ENCODE measurements around the gene STRA8. TPM values are rescaled to one million over a fixed set of nuclear protein-coding genes. Genes with fewer than 3 reads are reported as not detected.
A peak's percentile ranks its signal among the peaks of the same experiment; 100 is the strongest.
"Not testable (repeated sequence)": the region's sequence is repeated elsewhere in the genome, so short reads cannot be mapped to it uniquely, and the experiment has no call there.

Gene STRA8
- total RNA-seq, 1 experiment from 2014 or later, result not detected

- no TSS peak for BruUV-seq (replicated peaks)
- Histone ChIP-seq H3K27me3 (ENCODE audit: low read length) (no peaks in the 10 kb centered on the region), H3K4me3 (ENCODE audit: low read length) (no peak overlapping the region), H3K4me1 (ENCODE audit: insufficient read depth, low read length) (no peaks in the 10 kb centered on the region), H4K20me1 (ENCODE audit: low read length) (no peaks in the 10 kb centered on the region), H3K9me3 (ENCODE audit: low read length) (no peaks in the 10 kb centered on the region), H3F3A (ENCODE audit: low read length, unreplicated experiment) (no peaks in the 10 kb centered on the region), H3K4me2 (ENCODE audit: low read length) (no peak overlapping the region), H3K27ac (ENCODE audit: low read length) (no peak overlapping the region), H3K9ac (ENCODE audit: low read length) (no peak overlapping the region), H3K36me3 (ENCODE audit: low read depth, low read length) (no peaks in the 10 kb centered on the region), H3K9me2 (replicated peaks; ENCODE audit: low read length) (no peaks in the 10 kb centered on the region), H3K79me2 (ENCODE audit: low read length) (no peaks in the 10 kb centered on the region), H2AFZ (ENCODE audit: low read length) (no peak overlapping the region)
- TF ChIP-seq CTCF (conservative IDR thresholded peaks at IDR 0.05; ENCODE audit: low read depth, low read length) (peak; percentile 53), EZH2 (IDR thresholded peaks at IDR 0.05; ENCODE audit: low read length, unreplicated experiment) (no peak), EZH2phosphoT487 (IDR thresholded peaks at IDR 0.05; ENCODE audit: borderline replicate concordance, low read length) (no peak)
- intact Hi-C loops (cut with micrococcal nuclease), result no loop called here
- ATAC-seq, result no peak
- DNase-seq, result no peak
- ChIA-PET POLR2A (ENCODE audit: unreplicated experiment) (no interaction called here), CTCF (no interaction called here)
Observed at GRCh38 chr7:135232720-135233119, 918 bp upstream of the STRA8 start.

DNA sequence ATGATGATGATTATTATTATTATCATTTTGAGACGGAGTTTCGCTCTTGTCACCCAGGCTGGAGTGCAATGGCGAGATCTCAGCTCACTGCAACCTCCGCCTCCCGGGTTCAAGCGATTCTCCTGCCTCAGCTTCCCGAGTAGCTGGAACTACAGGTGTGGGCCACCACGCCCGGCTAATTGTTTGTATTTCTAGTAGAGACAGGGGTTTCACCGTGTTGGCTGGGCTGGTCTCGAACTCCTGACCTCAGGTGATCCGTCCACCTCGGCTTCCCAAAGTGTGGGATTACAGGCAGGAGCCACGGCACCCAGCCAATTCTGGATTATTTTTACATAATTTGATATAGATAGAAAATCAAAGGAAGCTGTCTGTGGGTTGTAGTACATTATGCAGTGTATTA lies 457 bp downstream of the STRA8 start:
- CTCF ChIA-PET; H3K36me3 ChIP-seq (ENCODE audit: low read depth, low read length); H3K79me2 ChIP-seq (ENCODE audit: low read length); H4K20me1 ChIP-seq (ENCODE audit: low read length); H3K4me2 ChIP-seq (ENCODE audit: low read length); H3K9ac ChIP-seq (ENCODE audit: low read length); H3K4me3 ChIP-seq (ENCODE audit: low read length); POLR2A ChIA-PET (ENCODE audit: unreplicated experiment); H3K27me3 ChIP-seq (ENCODE audit: low read length); BruUV-seq (replicated peaks); H2AFZ ChIP-seq (ENCODE audit: low read length); DNase-seq; intact Hi-C loops (cut with micrococcal nuclease); H3K4me1 ChIP-seq (ENCODE audit: insufficient read depth, low read length); H3F3A ChIP-seq (ENCODE audit: low read length, unreplicated experiment); H3K27ac ChIP-seq (ENCODE audit: low read length); ATAC-seq; H3K9me2 ChIP-seq (replicated peaks; ENCODE audit: low read length); H3K9me3 ChIP-seq (ENCODE audit: low read length): not testable (repeated sequence)

- ATAC-seq (no peak), DNase-seq (no peak)
- H3K79me2 ChIP-seq (ENCODE audit: low read length), result no peaks in the 10 kb centered on the region
- no peaks in the 10 kb centered on the region for H3K27me3 ChIP-seq (ENCODE audit: low read length)
- H3K27ac ChIP-seq (ENCODE audit: low read length), result no peak overlapping the region
- BruUV-seq (replicated peaks), result no TSS peak
- intact Hi-C loops (cut with micrococcal nuclease), result no loop called here
- no peaks in the 10 kb centered on the region for H3K4me1 ChIP-seq (ENCODE audit: insufficient read depth, low read length)
- no peak overlapping the region for H3K4me3 ChIP-seq (ENCODE audit: low read length)
- no peaks in the 10 kb centered on the region for H3K9me3 ChIP-seq (ENCODE audit: low read length)
- H3K36me3 ChIP-seq (ENCODE audit: low read depth, low read length), result no peaks in the 10 kb centered on the region
- no peaks in the 10 kb centered on the region for H3K9me2 ChIP-seq (replicated peaks; ENCODE audit: low read length)
- no peak overlapping the region for H3K4me2 ChIP-seq (ENCODE audit: low read length)
- ChIA-PET POLR2A (ENCODE audit: unreplicated experiment) (no interaction called here), CTCF (no interaction called here)
- TF ChIP-seq EZH2 (IDR thresholded peaks at IDR 0.05; ENCODE audit: low read length, unreplicated experiment) (no peak), CTCF (conservative IDR thresholded peaks at IDR 0.05; ENCODE audit: low read depth, low read length) (no peak), EZH2phosphoT487 (IDR thresholded peaks at IDR 0.05; ENCODE audit: borderline replicate concordance, low read length) (no peak)
- H3K9ac ChIP-seq (ENCODE audit: low read length), result no peak overlapping the region
- H4K20me1 ChIP-seq (ENCODE audit: low read length), result no peaks in the 10 kb centered on the region
- no peaks in the 10 kb centered on the region for H3F3A ChIP-seq (ENCODE audit: low read length, unreplicated experiment)
- no peak overlapping the region for H2AFZ ChIP-seq (ENCODE audit: low read length)
Observed at GRCh38 chr7:135234727-135235126, 1.1 kb downstream of the STRA8 start.

All from PC-3 (cell line).